ENCODE measurements around the gene BRWD1. TPM values are rescaled to one million over a fixed set of nuclear protein-coding genes. Genes with fewer than 3 reads are reported as not detected.

The BRWD1 gene
- total and polyA plus RNA-seq, 2 of the 13 experiments (the other 11 are each of a cell fraction or from before 2014, with no cell fraction given) = 13.9 to 28.0 TPM

DNA sequence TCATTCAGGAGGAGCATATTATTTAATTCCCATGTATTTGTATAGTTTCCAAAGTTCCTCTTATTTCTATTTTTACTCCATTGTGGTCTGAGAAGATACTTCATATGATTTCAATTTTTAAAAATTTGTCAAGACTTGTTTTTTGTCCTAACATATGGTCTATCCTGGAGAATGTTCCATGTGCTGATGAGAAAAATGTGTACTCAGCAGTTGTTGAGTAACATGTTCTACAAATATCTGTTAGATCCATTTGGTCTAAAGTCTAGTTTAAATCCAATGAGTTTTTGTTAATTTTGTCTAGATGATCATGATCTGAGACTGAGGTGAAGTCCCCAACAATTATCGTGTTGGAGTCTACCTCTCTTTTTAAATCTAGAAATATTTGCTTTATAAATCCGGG lies 144.6 kb downstream of the BRWD1 start (continued):
- TF ChIP-seq, protein P1, sequence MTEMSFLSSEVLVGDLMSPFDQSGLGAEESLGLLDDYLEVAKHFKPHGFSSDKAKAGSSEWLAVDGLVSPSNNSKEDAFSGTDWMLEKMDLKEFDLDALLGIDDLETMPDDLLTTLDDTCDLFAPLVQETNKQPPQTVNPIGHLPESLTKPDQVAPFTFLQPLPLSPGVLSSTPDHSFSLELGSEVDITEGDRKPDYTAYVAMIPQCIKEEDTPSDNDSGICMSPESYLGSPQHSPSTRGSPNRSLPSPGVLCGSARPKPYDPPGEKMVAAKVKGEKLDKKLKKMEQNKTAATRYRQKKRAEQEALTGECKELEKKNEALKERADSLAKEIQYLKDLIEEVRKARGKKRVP (CRISPR knock-in tag; IDR thresholded peaks at IDR 0.05) = no peak
- no peak for TF ChIP-seq SRSF4 (IDR thresholded peaks at IDR 0.05; ENCODE audit: low read depth, low read length, poor library complexity, severe bottlenecking)
- TF ChIP-seq SPEN (CRISPR knock-in tag; IDR thresholded peaks at IDR 0.05; ENCODE audit: low read depth) = no peak
- TF ChIP-seq XRCC5 (optimal IDR thresholded peaks at IDR 0.05; ENCODE audit: low read length) = no peak
- no peak for TF ChIP-seq ZNF121 (CRISPR knock-in tag; IDR thresholded peaks at IDR 0.05)
- TF ChIP-seq, protein P2, sequence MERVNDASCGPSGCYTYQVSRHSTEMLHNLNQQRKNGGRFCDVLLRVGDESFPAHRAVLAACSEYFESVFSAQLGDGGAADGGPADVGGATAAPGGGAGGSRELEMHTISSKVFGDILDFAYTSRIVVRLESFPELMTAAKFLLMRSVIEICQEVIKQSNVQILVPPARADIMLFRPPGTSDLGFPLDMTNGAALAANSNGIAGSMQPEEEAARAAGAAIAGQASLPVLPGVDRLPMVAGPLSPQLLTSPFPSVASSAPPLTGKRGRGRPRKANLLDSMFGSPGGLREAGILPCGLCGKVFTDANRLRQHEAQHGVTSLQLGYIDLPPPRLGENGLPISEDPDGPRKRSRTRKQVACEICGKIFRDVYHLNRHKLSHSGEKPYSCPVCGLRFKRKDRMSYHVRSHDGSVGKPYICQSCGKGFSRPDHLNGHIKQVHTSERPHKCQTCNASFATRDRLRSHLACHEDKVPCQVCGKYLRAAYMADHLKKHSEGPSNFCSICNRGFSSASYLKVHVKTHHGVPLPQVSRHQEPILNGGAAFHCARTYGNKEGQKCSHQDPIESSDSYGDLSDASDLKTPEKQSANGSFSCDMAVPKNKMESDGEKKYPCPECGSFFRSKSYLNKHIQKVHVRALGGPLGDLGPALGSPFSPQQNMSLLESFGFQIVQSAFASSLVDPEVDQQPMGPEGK (CRISPR knock-in tag; IDR thresholded peaks at IDR 0.05) = no peak
- TF ChIP-seq, protein P3, sequence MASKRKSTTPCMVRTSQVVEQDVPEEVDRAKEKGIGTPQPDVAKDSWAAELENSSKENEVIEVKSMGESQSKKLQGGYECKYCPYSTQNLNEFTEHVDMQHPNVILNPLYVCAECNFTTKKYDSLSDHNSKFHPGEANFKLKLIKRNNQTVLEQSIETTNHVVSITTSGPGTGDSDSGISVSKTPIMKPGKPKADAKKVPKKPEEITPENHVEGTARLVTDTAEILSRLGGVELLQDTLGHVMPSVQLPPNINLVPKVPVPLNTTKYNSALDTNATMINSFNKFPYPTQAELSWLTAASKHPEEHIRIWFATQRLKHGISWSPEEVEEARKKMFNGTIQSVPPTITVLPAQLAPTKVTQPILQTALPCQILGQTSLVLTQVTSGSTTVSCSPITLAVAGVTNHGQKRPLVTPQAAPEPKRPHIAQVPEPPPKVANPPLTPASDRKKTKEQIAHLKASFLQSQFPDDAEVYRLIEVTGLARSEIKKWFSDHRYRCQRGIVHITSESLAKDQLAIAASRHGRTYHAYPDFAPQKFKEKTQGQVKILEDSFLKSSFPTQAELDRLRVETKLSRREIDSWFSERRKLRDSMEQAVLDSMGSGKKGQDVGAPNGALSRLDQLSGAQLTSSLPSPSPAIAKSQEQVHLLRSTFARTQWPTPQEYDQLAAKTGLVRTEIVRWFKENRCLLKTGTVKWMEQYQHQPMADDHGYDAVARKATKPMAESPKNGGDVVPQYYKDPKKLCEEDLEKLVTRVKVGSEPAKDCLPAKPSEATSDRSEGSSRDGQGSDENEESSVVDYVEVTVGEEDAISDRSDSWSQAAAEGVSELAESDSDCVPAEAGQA (IDR thresholded peaks at IDR 0.05; ENCODE audit: low read depth) = no peak
- TF ChIP-seq, protein P3 (CRISPR knock-in tag; IDR thresholded peaks at IDR 0.05; ENCODE audit: borderline replicate concordance) = no peak
- TF ChIP-seq, protein P4, sequence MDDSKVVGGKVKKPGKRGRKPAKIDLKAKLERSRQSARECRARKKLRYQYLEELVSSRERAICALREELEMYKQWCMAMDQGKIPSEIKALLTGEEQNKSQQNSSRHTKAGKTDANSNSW (CRISPR knock-in tag; IDR thresholded peaks at IDR 0.05; ENCODE audit: borderline replicate concordance) = no peak
- no peak for TF ChIP-seq ZNF746 (CRISPR knock-in tag; IDR thresholded peaks at IDR 0.05)
- peak; percentile 74 to 82; a peak in 3 of 4 replicates for TF ChIP-seq MAFK (conservative IDR thresholded peaks at IDR 0.05 in 1 of 2, IDR thresholded peaks at IDR 0.05 in 1 of 2; ENCODE audit: low read length in 2 of 2)
- TF ChIP-seq, protein P5, sequence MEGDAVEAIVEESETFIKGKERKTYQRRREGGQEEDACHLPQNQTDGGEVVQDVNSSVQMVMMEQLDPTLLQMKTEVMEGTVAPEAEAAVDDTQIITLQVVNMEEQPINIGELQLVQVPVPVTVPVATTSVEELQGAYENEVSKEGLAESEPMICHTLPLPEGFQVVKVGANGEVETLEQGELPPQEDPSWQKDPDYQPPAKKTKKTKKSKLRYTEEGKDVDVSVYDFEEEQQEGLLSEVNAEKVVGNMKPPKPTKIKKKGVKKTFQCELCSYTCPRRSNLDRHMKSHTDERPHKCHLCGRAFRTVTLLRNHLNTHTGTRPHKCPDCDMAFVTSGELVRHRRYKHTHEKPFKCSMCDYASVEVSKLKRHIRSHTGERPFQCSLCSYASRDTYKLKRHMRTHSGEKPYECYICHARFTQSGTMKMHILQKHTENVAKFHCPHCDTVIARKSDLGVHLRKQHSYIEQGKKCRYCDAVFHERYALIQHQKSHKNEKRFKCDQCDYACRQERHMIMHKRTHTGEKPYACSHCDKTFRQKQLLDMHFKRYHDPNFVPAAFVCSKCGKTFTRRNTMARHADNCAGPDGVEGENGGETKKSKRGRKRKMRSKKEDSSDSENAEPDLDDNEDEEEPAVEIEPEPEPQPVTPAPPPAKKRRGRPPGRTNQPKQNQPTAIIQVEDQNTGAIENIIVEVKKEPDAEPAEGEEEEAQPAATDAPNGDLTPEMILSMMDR (CRISPR knock-in tag; IDR thresholded peaks at IDR 0.05) = no peak
